HG03571 (cell line): ENCODE results near the gene SYT14.
"Not testable (repeated sequence)": the region's sequence is repeated elsewhere in the genome, so short reads cannot be mapped to it uniquely, and the experiment has no call there.

Source experiments
- ATAC-seq: cut with Tn5 transposase; IDR thresholded peaks from one replicate; pipeline ENCODE4 v1.9.1; 2021; ENCODE audit not compliant: unreplicated experiment

SYT14 gene

GRCh38 chr1:210024996-210025395 lies 87.0 kb downstream of the SYT14 start:
- ATAC-seq, result no peak

GRCh38 chr1:210025870-210026269 lies 87.9 kb downstream of the SYT14 start:
- no peak for ATAC-seq

GRCh38 chr1:210027994-210028393 lies 90.0 kb downstream of the SYT14 start:
- no peak for ATAC-seq

- no peak for ATAC-seq
Measured at GRCh38 chr1:210031473-210031872, 93.5 kb downstream of the SYT14 start.

- ATAC-seq, result no peak
Measured at GRCh38 chr1:210043058-210043457, 105.0 kb downstream of the SYT14 start.

- no peak for ATAC-seq
Measured at GRCh38 chr1:210049616-210050015, 111.6 kb downstream of the SYT14 start.

- ATAC-seq, result not testable (repeated sequence)
Measured at GRCh38 chr1:210050491-210050890, 112.5 kb downstream of the SYT14 start.

GRCh38 chr1:210053126-210053525 lies 115.1 kb downstream of the SYT14 start:
- no peak for ATAC-seq

GRCh38 chr1:210057593-210057992 lies 119.6 kb downstream of the SYT14 start:
- no peak for ATAC-seq

- ATAC-seq, result no peak
Measured at GRCh38 chr1:210061992-210062391, 124.0 kb downstream of the SYT14 start.

GRCh38 chr1:210070531-210070930 lies 132.5 kb downstream of the SYT14 start:
- no peak for ATAC-seq

- ATAC-seq, result no peak
Measured at GRCh38 chr1:210072129-210072528, 134.1 kb downstream of the SYT14 start.

- no peak for ATAC-seq
Measured at GRCh38 chr1:210072896-210073504, 135.0 kb downstream of the SYT14 start.

GRCh38 chr1:210074904-210075303 lies 136.9 kb downstream of the SYT14 start:
- no peak for ATAC-seq

GRCh38 chr1:210076620-210077019 lies 138.6 kb downstream of the SYT14 start:
- ATAC-seq, result no peak

GRCh38 chr1:210081494-210081893 lies 143.5 kb downstream of the SYT14 start:
- ATAC-seq, result no peak

- no peak for ATAC-seq
Measured at GRCh38 chr1:210085359-210085758, 147.3 kb downstream of the SYT14 start.

- ATAC-seq, result no peak
Measured at GRCh38 chr1:210087058-210087457, 149.0 kb downstream of the SYT14 start.

GRCh38 chr1:210089855-210090254 lies 151.8 kb downstream of the SYT14 start:
- ATAC-seq, result no peak

- no peak for ATAC-seq
Measured at GRCh38 chr1:210092366-210092765, 154.3 kb downstream of the SYT14 start.

GRCh38 chr1:210093461-210093860 lies 155.4 kb downstream of the SYT14 start:
- no peak for ATAC-seq

- ATAC-seq, result no peak
Measured at GRCh38 chr1:210098356-210098755, 160.3 kb downstream of the SYT14 start.

GRCh38 chr1:210099921-210100320 lies 161.9 kb downstream of the SYT14 start:
- ATAC-seq, result no peak
